GM21526 (cell line): ENCODE data around the gene HPSE2.
"Not testable (repeated sequence)": the region's sequence is repeated elsewhere in the genome, so short reads cannot be mapped to it uniquely, and the experiment has no call there.

Experiments
- ATAC-seq: cut with Tn5 transposase; IDR thresholded peaks from one replicate; pipeline ENCODE4 v1.9.1; 2021; ENCODE audit warnings: moderate library complexity; ENCODE audit not compliant: unreplicated experiment, low FRiP score

HPSE2 gene

DNA sequence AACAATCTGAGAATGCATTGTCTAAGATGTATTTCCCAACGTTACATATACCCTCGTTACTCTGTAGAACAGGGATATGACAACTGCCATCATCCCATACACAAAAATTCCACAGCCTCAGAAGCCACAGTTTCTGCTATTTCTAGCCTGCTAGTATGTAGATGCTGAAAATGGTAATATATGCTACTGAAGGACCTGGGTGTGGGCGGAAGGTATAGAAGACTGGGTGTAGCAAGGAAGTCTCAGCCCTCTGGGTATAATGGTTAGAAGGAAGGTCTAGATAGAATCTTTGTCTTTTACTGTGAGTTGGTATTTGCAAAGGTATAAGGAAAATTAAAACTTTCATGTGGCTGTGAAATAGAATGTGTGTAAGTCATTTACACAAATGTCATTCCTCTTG lies 709.7 kb downstream of the HPSE2 start:
- ATAC-seq: no peak

DNA sequence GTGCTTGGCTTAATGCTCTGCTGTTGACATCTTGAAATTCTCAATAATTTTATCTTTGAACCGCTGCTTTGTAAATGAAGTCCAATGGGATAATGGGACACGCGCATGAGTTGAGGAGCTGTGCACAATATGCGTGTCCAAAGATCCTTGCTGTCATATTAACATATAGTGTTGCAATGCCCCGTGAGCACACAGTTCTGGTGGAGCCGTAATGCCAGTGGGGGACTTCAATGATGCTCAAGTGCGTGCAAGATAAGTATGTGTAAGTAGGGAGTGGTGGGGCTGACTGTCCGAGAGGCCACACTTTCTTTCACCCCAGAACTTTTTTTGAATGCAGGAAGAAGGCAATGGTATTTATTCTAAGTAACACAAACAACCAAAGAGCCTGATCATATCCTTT lies 711.5 kb downstream of the HPSE2 start:
- ATAC-seq: no peak

GRCh38 chr10:98519841-98520240 lies 715.8 kb downstream of the HPSE2 start:
- no peak for ATAC-seq

- ATAC-seq: no peak
Observed at GRCh38 chr10:98517672-98518071, 718.0 kb downstream of the HPSE2 start.

DNA sequence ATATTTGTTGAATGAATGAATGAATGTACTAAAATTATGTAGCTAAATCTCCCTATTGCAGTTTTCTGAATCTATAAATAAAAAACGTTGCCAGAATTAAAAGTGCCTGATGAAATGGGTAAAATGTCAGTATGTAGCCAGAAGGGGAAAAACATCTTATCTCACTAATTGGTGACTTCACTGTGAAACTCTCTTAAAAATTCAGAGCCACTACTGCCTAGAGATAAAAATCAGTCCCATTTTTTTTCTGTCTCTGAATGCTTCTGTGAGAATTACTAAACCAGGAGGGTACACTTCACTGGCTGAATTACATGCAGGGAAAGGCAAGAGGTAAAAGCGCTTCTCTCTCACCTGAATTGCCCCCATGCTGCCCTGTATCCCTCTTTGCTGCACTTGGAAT lies 719.3 kb downstream of the HPSE2 start:
- no peak for ATAC-seq

DNA sequence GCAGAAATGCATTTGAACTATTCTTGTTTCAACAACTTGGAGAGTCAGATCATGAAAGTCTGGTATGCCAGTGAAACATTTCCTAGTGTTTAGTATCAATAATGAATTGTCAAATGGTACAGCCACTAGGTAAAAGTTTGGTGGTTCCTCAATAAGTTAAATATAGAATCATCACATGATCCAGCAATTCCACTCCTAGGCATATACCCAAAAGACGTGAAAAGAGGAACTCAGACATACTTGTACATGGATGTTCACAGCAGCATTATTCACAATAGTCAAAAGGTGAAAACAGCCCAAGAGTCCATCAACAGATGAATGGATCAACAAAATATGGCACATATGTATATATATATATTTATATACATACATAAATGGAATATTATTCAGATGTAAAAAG lies 721.9 kb downstream of the HPSE2 start:
- ATAC-seq: no peak

GRCh38 chr10:98511876-98512275 lies 723.8 kb downstream of the HPSE2 start:
- no peak for ATAC-seq

- no peak for ATAC-seq
Observed at GRCh38 chr10:98510412-98510995, 725.1 kb downstream of the HPSE2 start.

GRCh38 chr10:98509745-98510144 lies 725.9 kb downstream of the HPSE2 start:
- no peak for ATAC-seq

- ATAC-seq: not testable (repeated sequence)
Observed at GRCh38 chr10:98502535-98502934, 733.1 kb downstream of the HPSE2 start.

DNA sequence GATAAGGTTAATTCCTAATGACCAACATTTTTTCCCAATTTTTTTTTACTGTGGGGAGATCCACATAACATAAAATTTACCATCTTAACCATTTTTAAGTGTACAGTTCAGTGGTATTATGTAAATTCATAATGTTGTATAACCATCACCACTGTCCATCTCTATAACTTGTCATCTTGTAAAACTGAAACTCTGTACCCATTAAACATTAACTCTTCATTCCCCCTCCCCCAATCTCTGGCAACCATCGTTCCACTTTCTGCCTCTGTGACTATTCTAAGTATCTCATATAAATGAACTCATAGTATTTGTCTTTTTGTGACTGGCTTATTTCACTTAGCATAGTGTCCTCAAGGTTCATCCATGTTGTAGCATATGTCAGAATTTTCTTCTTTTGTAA lies 742.9 kb downstream of the HPSE2 start:
- no peak for ATAC-seq

DNA sequence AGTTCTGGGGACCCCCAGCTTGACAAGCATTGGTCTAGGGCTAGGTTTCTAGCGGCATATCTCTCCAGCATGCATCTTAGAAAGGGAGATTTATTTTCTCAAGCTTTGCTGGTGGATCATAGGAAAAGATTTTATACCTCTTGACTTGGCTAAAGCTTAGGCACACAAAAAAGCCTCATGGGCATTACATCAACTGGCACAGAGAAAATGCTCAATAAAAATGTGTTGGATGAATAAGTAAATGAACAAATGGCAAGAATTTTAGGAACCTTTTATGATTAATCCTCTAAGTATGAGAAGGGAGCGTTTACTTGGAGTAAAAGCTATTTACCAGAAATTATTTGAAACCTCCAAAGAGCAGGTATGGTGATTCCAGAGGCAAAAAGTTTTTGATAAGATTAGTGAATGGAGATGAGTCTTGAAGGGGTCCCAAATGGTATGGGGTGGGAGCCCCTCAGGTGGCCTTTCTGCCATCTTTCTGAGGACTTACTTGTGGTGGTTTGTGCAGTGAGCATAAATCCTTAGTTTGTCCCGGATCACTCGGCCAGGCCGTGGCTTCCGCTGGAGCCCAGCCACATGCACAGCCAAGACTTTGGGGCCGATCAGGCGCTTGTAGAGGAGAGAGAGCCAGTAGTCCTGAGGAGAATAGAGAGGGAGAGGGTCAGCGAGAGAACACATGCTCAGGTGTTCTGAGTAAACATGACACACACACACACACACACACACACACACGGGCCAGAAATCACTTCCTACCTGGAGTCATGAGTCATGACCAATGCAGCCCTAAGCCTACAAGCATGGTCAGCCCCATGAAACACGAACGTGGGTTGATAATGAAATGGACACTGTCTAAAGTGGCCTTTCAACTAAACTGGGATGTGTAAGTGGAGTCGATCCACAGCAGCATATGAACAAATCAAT lies 745.8 kb downstream of the HPSE2 start:
- ATAC-seq: no peak

DNA sequence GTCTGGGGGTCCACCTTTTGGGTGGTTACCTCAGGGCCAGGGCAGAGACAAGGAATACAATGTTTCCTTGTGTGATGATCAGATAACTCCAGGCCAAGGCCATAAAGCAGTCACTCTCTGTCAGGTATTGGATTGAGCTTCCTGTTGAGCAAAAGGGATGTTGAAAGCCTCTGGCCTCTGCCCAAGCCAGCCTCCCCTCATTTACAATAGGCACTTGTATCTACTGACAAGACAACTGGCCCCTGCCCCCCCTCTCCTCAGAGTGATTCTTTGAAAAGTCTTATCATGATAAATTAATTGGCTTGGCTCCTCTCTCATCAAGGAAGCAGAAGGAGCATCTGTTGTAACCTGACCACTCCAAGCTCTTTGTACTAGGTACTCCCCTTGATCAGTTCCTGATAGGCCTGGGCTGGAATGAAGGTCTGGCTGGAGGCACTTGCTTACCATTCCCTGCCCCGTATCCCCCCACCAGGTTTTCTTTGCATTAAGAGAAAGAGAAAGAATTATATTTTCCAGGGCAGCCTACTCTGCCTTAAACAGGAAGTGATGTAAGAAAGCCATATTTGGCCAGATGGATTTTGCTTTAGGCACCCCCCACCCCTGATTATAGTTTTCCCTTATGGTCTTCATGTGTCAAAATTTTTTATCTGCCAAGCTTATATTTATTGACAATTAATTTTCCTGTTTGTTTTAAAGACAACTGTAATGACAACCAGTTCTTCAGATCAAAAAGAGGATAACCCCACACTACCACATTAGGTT lies 746.8 kb downstream of the HPSE2 start:
- ATAC-seq: no peak

GRCh38 chr10:98487649-98488048 lies 748.0 kb downstream of the HPSE2 start:
- ATAC-seq: no peak

DNA sequence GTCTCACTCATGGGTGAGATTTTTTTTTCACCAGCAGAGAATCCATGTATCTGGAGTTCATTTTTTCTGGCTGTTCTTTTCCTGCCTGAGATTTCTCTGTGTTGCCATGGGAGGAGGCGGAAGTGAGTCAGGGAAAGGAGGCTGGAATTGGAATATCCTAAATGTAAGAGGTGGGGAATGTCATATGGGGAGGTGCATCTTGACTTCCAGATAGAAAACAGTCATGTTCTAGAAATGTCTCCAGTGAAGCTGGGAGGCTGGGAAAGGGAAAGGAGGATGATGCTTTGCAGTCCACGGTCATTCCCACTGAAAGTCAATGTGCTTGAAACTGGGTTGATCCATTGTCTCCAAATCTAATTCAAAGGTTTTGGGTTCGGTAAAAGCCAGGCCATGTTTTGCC lies 749.2 kb downstream of the HPSE2 start:
- no peak for ATAC-seq

DNA sequence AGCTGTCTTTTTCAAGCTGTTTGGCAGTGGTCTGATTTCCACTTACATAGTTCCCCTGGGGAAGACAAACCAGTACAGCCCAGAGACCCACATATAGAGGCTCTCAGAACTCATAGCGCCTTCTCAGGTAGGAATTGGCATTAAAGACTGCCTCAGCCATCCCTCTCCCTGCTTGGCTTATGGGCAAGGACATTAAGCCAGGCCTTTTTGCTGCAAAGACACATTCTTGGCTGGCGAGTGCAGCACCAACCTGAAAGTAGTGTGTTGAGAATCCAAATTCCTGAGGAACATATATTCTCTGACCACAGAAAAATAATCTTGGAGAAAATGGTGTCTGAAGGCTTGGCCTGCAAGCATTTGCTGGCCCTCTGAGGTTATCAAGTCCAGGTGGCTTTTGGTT lies 749.7 kb downstream of the HPSE2 start:
- no peak for ATAC-seq

DNA sequence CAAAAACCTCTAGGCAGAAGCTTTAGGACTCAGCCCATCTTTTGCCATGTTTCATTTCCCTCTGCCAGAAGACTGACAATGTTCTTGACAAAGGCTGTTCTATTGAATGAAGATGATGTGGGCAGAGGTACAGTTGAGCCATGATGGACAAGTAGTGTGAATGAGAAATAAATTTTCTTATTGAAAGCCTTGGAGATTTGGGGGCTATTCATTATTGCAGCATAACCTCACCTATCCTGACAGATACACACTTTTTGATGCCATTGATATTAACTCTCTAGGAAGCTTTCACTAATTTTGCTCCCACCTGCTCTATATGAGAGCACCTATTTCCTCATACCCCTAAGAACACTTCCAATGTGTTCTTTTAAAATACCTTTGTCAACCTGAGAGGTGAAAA lies 752.0 kb downstream of the HPSE2 start:
- ATAC-seq: no peak

DNA sequence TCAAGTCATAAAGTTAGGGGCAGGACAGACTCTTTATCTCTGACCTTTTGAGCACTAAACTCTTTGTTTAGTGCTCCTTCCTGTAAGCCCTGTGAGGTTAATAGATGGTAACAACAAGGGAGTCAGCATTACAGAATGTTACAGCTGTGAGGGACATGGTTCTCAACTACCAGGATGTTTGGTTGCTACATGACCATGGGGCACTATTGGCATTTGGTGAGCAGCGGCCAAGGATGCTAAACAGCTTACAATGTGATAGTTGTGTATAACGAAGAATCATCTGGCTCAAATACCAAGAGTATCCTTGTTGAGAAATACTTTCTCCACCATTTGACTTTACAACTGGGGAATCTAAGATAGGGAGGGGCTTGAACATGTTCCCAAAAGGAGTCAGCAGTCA lies 753.6 kb downstream of the HPSE2 start:
- no peak for ATAC-seq

DNA sequence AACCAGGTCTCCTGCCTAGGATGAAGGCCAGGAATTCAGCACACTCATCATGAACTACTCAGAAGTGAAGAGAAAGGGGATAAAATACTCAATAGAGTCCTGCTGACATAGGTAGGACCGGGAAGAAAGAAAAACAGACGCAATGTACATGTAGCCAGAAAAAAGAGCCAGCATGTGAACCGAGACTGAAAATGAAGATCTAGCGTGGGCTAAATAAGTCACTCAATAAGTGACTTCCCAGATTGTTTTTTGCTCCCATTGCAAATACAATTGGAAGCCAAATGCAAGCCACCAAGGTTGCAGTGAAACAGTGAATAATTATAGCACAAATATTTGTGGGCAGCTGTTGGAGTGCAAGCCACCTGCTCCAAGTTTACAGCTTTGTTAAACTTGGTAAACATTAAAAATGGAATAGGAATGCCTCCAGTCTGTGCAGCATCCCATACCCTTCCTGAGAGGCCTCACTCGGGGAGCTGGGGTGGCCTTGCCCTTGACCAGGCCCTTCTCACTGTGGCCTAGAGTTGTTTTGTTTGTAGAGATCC lies 754.2 kb downstream of the HPSE2 start:
- ATAC-seq: no peak

GRCh38 chr10:98478430-98479222 lies 757.0 kb downstream of the HPSE2 start:
- no peak for ATAC-seq
